GM15510 (cell line): Measurements from ENCODE around the gene ERRFI1.

Experiments used
- POLR2A ChIP-seq: IDR thresholded peaks from 3 replicates; pipeline ENCODE4 v1.6.1; 2011; ENCODE audit warnings: borderline replicate concordance; ENCODE audit not compliant: insufficient read length; ENCODE audit errors: extremely low read depth

Gene ERRFI1

GRCh38 chr1:8002921-8003320 lies 23.2 kb downstream of the ERRFI1 start:
- TF ChIP-seq POLR2A = no peak

- no peak for TF ChIP-seq POLR2A
These were observed 23.7 kb downstream of the ERRFI1 start for GRCh38 chr1:8002329-8002910.

GRCh38 chr1:7995437-7995836 lies 30.7 kb downstream of the ERRFI1 start:
- TF ChIP-seq POLR2A = no peak

DNA sequence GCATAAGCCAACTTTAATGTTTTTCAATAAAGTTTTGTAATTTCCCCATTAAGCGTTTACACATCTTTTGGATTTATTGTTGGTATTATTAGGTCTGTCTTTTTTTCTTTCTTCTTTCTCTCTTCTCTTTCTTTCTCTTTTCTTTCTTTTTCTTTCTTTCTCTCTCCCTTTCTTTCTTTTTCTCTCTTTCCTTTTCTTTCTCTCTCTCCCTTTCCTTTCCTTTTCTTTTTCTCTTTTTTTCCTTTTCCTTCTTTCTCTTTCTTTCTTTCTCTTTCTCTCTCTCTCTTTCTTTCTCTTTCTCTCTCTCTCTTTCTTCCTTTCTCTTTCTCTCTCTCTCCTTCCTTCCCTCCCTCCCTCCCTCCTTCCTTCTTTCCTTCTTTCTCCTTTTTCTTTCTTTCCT lies 31.3 kb downstream of the ERRFI1 start:
- TF ChIP-seq POLR2A = no peak

GRCh38 chr1:7993593-7994479 lies 32.3 kb downstream of the ERRFI1 start:
- TF ChIP-seq POLR2A = no peak

GRCh38 chr1:7992885-7993284 lies 33.2 kb downstream of the ERRFI1 start:
- TF ChIP-seq POLR2A = no peak

DNA sequence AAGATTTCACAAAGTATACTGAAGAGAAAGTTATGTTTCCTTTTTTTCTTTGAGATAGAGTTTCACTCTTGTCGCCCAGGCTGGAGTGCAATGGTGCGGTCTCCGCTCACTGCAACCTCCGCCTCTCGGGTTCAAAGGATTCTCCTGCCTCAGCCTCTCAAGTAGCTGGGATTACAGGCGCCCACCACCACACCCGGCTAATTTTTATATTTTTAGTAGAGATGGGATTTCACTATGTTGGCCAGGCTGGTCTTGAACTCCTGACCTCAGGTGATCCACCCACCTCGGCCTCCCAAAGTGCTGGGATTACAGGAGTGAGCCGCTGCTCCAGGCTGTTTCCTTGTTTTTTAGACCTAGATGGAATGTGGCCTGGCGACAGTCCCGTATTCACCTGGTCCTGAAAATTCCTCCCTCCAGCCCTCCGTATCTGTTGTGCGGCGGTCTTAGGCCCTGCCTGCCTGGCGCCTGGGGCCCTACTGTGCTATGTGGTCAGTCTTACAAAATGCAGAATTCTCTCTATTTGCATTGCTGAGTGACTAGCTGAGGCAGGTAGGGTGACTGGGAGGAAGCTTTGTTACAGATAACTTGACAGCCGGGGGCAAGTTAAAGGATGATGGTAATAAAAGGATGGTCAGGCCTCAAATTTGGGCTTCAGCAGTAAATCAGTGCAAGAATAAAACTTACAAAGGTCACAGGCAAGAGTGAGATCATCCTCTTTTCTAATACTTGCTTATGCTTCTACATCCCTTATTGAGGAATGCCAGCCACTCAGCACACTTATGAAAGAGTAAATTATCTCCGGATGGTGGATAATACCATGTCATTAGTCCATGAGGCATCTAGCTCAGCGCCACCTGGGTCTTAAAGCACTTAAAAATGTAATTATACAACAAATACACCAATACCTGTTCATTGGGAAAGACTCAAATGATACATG lies 34.3 kb downstream of the ERRFI1 start:
- TF ChIP-seq POLR2A = no peak

DNA sequence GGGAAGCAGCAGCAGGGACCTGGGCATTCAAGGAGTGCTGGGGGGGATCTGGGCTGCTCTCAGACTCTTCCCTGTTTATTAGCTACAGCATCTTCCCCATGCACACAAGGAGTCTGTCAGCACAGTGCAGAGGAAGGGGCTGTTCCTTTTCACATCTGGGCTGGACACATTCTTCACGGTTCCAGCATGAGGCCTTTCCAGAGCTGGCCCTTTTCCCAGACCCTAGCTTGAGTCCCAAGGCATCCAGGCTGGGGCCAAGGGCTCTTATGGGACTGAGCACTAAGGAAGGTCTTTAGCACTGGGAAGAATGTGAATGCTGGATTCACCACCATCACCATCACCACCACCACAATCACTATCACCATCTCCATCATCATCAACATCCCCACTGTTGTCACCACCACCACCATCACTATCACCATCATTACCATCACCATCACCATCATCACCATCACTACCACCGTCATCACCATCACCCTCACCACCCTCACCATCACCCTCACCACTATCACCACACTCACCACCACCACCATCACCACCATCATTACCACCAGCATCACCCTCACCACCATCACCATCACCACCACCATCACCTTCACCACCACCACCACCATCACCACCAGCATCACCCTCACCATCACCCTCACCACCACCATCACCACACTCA lies 36.2 kb downstream of the ERRFI1 start:
- no peak for TF ChIP-seq POLR2A

DNA sequence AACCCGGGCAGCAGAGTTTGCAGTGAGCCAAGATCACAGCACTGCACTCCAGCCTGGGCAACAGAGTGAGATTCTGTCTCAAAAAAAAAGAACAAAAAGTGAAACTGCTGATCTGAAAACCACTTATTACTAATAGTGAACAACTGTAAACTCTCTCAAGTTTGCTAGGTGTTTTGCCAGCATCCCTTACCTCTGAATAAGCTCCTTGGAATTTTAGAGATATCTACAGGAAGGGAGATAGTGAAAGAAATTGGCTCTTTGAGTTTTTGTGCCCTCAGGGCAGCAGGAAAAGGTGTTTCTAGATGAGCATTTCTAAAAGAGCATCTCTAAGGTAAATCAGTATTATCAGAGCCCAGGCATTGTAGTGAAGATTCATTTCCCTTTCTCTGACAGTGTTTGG lies 37.5 kb downstream of the ERRFI1 start:
- no peak for TF ChIP-seq POLR2A

DNA sequence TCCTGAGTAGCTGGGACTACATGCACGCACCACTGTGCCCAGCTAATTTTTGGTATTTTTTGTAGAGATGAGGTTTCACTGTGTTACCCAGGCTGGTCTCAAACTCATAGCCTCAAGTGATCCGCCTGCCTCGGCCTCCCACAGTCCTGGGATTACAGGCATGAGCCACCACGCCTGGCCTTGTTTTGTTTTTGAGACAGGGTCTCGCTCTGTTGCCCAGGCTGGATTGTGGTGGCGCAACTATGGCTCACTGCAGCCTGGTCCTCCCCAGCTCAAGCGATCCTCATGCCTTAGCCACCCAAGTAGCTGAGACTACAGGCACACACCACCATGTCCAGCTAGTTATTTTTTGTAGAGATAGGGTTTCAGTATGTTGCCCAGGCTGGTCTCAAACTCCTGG lies 38.6 kb downstream of the ERRFI1 start:
- TF ChIP-seq POLR2A = no peak

GRCh38 chr1:7985851-7986612 lies 40.1 kb downstream of the ERRFI1 start:
- no peak for TF ChIP-seq POLR2A

DNA sequence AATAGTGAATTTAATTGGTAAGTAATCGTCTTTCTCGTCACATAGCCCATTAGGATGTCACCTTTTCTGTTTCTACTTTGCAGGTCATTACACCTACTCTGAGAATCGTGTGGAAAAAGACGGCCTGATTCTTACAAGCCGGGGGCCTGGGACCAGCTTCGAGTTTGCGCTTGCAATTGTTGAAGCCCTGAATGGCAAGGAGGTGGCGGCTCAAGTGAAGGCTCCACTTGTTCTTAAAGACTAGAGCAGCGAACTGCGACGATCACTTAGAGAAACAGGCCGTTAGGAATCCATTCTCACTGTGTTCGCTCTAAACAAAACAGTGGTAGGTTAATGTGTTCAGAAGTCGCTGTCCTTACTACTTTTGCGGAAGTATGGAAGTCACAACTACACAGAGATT lies 41.3 kb downstream of the ERRFI1 start:
- TF ChIP-seq POLR2A = no peak

GRCh38 chr1:7983086-7983778 lies 42.9 kb downstream of the ERRFI1 start:
- TF ChIP-seq POLR2A = no peak
